SH-SY5Y (cell line): ENCODE measurements around the gene SRRM2.

Experiments used
- GATA2 ChIP-seq: IDR thresholded peaks from 2 replicates; pipeline ENCODE4 v1.6.1; 2011; ENCODE audit warnings: mild to moderate bottlenecking, low read depth, low read length
- GATA3 ChIP-seq: IDR thresholded peaks from 2 replicates; pipeline ENCODE4 v1.6.1; 2011; ENCODE audit warnings: low read depth, mild to moderate bottlenecking, low read length, moderate library complexity

GRCh38 chr16:2757344-2757743 lies 4.9 kb downstream of the SRRM2 start:
- TF ChIP-seq GATA2 (no peak), GATA3 (no peak)
